H1 (cell line): Measurements from ENCODE around the gene ADCK2. TPM values are rescaled to one million over a fixed set of nuclear protein-coding genes. Genes with fewer than 3 reads are reported as not detected.

Experiments used
- ATF2 ChIP-seq: IDR thresholded peaks from 2 replicates; pipeline ENCODE4 v1.6.1; 2012; ENCODE audit warnings: low read length, inconsistent platforms
- KDM1A ChIP-seq: fragments of 200-600, 300-600 bp; sonication (generic); IDR thresholded peaks from 2 replicates; pipeline ENCODE4 v1.7.1; 2016; ENCODE audit warnings: mild to moderate bottlenecking, low read length, borderline replicate concordance
- SP1 ChIP-seq: IDR thresholded peaks from 2 replicates; pipeline ENCODE4 v1.6.1; 2011; ENCODE audit warnings: low read depth, low read length
- USF2 ChIP-seq: IDR thresholded peaks from 2 replicates; pipeline ENCODE4 v1.6.1; 2011; ENCODE audit warnings: low read length, improper control_type of control experiment
- polyA plus RNA-seq, 7 experiments: library from polyadenylated mRNA; depleted of rRNA in 3 of 7; stranded (reverse) in 5 of 7; unstranded in 2 of 7; fragments of >200 nt in 5 of 7; fragments of 200-250 nt in 2 of 7; gene quantifications; 1 replicate in 5 of 7; 2 replicates in 1 of 7; 4 replicates in 1 of 7; pipeline versions ENCODE4 v1.2.1 to v1.2.3, GENCODE V29; 2011 to 2013; ENCODE audit warnings: missing spikeins in 2 of 7, mixed read lengths in 2 of 7
- total RNA-seq: library from RNA; stranded (reverse); fragmentation: NEBNext Ultra II Directional; extraction: Animal tissue kit (Norgen Biotek cat#: 25700); gene quantifications from 2 replicates; pipeline ENCODE4 v1.2.1, GENCODE V29; 2021
- TF ChIP-seq, protein P1 (sequence below): fragments of 300-600 bp; sonication (generic); IDR thresholded peaks from 2 replicates; pipeline ENCODE4 v1.7.1; 2012; ENCODE audit warnings: low read length, moderate library complexity, mild to moderate bottlenecking, inconsistent platforms; ENCODE audit not compliant: insufficient replicate concordance

ADCK2 gene
- total and polyA plus RNA-seq, 2 of the 8 experiments (the other 6 are each of a cell fraction or from before 2014, with no cell fraction given) = 6.9 to 11.7 TPM

DNA sequence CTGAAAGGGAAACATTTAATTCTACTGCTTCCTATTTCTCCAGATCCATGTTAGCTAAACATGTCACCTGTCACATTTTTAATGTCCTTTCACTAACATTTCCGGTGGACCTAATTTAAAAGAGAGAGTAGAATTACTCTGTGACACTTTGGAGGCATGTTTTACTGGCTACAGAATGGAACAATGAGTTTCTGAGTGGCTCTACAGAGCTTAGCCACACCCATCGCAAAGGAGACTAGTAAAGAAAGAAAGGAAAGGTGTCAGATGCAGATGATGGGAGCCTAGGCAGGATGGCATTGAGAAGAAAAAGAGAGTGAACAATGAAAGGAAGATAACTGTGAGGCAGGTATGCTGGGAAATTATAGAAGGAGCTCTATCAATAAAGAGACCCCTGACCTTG is 59.7 kb downstream of the ADCK2 start (continued):
- TF ChIP-seq, protein P1, sequence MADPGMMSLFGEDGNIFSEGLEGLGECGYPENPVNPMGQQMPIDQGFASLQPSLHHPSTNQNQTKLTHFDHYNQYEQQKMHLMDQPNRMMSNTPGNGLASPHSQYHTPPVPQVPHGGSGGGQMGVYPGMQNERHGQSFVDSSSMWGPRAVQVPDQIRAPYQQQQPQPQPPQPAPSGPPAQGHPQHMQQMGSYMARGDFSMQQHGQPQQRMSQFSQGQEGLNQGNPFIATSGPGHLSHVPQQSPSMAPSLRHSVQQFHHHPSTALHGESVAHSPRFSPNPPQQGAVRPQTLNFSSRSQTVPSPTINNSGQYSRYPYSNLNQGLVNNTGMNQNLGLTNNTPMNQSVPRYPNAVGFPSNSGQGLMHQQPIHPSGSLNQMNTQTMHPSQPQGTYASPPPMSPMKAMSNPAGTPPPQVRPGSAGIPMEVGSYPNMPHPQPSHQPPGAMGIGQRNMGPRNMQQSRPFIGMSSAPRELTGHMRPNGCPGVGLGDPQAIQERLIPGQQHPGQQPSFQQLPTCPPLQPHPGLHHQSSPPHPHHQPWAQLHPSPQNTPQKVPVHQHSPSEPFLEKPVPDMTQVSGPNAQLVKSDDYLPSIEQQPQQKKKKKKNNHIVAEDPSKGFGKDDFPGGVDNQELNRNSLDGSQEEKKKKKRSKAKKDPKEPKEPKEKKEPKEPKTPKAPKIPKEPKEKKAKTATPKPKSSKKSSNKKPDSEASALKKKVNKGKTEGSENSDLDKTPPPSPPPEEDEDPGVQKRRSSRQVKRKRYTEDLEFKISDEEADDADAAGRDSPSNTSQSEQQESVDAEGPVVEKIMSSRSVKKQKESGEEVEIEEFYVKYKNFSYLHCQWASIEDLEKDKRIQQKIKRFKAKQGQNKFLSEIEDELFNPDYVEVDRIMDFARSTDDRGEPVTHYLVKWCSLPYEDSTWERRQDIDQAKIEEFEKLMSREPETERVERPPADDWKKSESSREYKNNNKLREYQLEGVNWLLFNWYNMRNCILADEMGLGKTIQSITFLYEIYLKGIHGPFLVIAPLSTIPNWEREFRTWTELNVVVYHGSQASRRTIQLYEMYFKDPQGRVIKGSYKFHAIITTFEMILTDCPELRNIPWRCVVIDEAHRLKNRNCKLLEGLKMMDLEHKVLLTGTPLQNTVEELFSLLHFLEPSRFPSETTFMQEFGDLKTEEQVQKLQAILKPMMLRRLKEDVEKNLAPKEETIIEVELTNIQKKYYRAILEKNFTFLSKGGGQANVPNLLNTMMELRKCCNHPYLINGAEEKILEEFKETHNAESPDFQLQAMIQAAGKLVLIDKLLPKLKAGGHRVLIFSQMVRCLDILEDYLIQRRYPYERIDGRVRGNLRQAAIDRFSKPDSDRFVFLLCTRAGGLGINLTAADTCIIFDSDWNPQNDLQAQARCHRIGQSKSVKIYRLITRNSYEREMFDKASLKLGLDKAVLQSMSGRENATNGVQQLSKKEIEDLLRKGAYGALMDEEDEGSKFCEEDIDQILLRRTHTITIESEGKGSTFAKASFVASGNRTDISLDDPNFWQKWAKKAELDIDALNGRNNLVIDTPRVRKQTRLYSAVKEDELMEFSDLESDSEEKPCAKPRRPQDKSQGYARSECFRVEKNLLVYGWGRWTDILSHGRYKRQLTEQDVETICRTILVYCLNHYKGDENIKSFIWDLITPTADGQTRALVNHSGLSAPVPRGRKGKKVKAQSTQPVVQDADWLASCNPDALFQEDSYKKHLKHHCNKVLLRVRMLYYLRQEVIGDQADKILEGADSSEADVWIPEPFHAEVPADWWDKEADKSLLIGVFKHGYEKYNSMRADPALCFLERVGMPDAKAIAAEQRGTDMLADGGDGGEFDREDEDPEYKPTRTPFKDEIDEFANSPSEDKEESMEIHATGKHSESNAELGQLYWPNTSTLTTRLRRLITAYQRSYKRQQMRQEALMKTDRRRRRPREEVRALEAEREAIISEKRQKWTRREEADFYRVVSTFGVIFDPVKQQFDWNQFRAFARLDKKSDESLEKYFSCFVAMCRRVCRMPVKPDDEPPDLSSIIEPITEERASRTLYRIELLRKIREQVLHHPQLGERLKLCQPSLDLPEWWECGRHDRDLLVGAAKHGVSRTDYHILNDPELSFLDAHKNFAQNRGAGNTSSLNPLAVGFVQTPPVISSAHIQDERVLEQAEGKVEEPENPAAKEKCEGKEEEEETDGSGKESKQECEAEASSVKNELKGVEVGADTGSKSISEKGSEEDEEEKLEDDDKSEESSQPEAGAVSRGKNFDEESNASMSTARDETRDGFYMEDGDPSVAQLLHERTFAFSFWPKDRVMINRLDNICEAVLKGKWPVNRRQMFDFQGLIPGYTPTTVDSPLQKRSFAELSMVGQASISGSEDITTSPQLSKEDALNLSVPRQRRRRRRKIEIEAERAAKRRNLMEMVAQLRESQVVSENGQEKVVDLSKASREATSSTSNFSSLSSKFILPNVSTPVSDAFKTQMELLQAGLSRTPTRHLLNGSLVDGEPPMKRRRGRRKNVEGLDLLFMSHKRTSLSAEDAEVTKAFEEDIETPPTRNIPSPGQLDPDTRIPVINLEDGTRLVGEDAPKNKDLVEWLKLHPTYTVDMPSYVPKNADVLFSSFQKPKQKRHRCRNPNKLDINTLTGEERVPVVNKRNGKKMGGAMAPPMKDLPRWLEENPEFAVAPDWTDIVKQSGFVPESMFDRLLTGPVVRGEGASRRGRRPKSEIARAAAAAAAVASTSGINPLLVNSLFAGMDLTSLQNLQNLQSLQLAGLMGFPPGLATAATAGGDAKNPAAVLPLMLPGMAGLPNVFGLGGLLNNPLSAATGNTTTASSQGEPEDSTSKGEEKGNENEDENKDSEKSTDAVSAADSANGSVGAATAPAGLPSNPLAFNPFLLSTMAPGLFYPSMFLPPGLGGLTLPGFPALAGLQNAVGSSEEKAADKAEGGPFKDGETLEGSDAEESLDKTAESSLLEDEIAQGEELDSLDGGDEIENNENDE = no peak
- no peak for TF ChIP-seq ATF2
- no peak for TF ChIP-seq SP1
- no peak for TF ChIP-seq USF2
- no peak for TF ChIP-seq KDM1A
- TF ChIP-seq, all 59 proteins: peak for 0
